HG03460 (cell line): ENCODE data around the gene IGFN1.

Experiments
- ATAC-seq: cut with Tn5 transposase; IDR thresholded peaks from one replicate; pipeline ENCODE4 v1.9.1; 2021; ENCODE audit not compliant: unreplicated experiment

The IGFN1 gene

DNA sequence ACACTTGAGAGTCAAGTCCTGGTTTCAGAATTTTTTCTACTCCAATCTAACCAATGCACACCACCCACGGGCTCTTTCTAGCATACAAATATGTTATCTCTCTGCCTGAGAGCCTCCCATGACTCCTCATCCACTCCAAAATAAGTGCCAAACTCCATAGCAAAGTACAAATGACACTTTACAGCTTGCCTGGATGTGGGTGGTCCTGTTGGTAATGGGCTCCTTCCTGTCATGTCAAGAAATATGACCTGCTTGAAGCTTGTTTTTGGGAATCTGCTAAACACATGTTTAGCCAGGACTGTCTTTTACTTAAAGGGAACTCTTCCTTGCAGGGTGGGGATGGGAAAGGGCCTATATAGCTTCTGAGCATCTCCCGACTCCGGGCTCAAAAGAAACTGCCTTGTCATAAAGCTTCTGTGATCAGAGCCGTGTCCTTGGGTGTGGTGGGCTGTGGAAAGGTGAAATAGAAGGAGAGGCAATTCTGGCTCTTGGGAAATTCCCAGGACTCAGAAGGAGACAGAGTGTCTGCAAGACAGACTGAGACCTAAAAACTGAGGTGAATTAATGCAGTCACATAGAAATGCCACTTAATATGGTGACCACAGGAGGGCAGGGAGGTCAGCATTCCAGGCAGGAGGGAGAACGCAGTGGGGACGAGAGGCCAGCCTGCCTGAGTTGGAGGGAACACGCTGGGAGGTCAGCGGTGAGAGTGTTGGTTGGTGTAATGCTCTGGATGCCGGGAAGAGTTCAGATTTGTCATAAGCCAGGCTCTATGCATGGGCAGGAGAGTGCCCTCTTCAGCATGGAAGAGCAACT is 6.1 kb upstream of the IGFN1 start:
- no peak for ATAC-seq

DNA sequence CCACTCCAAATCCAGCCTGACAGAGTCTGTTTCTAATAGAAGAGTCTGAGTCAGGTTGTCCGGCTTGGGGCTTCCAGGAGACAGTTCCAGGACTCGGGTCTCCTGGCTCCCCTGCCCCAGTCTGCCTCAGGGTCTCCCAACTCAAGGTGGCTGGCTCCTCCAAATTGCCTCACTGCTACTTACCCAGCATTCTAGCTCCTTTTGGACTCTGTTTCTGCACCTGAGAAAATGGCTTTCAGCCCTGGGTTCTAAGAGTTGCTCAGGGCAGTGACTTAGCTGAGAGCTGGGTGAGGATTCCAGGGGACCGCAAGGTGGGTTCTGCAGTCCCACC is 5.5 kb upstream of the IGFN1 start:
- no peak for ATAC-seq

DNA sequence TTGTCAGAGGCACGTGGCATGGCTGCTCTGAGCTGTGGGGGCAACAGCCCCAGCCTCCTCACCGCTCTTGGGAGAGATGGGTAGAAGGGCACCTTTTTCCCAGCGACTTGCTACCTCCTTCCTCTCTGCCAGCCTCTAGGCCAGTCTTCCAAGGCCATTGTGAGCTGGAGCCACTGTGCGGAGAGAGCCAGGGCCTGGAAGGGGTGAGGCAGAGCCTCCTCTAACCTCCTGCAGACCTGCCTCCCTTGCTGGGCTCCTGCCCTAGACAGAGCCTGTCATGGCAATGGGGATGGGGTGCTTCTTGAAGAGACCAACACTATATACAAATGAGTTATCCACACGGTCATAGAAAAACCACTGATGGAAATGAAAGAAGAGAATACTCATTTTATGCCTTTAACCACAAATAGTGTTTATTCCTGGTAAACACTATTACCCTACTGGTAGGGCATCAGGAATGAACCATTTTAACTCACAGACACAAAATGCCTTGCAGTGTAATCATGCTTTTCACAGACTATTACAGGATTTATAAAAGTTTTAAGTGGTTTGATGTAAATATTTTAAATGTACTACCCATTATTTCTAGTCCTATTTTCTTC is 5.0 kb upstream of the IGFN1 start:
- ATAC-seq, result no peak

DNA sequence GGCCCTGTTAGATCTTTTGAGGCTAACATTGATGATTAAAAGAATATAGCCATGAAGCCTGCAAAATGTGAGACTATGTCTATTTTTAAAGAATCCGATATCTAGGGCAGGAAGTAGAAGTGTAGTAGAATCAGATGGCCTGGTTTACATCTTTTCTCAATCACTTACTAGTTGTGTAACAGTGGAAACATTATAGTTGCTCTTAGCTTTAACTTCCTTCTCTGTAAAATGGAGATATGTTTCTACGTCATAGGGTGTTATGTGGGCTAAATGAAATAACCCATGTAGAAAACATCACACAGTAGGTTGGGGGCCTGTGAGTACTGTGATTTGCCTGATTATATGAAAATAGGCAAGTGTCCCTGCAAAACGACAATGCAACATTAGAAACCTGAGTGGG is 4.4 kb upstream of the IGFN1 start:
- no peak for ATAC-seq

DNA sequence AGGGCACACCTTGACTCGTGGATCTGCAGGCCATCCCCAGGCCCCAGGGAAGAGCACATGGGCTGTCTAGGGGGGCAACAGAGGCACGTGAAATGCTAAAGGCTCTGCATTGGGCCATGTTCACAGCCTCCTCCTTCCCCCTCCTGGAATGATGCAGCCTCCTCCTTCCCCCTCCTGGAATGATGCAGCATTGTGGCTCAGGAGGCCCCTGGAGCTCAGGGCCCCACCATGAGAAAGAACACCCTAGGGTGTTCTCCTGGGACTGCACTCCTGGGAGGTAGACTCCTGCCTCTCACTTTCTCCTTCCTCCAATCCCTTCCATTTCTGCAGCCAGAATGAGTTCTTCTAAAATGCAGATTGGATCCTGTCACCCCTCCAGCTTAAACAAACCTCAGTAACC is 1.5 kb upstream of the IGFN1 start:
- ATAC-seq, result no peak

DNA sequence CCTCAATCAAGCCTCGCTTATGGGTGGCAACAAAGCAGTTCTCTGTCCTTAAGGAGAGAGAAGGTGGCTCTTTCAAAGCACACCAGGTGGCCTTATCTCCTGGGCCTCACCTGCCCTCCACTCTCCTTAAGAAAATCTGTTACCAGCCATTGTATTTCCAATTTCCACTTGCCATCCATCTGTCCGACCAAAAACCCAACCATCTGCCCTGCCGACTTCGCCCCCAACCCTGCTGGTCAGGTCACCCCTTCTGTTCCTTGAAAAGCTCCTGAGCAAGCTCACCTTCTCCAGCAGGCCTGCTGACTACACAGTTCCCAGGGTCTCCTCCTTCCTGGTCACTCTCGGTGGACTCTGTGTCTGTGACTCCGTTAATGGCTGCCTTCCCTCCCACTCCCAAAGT is 619 bp upstream of the IGFN1 start:
- no peak for ATAC-seq

DNA sequence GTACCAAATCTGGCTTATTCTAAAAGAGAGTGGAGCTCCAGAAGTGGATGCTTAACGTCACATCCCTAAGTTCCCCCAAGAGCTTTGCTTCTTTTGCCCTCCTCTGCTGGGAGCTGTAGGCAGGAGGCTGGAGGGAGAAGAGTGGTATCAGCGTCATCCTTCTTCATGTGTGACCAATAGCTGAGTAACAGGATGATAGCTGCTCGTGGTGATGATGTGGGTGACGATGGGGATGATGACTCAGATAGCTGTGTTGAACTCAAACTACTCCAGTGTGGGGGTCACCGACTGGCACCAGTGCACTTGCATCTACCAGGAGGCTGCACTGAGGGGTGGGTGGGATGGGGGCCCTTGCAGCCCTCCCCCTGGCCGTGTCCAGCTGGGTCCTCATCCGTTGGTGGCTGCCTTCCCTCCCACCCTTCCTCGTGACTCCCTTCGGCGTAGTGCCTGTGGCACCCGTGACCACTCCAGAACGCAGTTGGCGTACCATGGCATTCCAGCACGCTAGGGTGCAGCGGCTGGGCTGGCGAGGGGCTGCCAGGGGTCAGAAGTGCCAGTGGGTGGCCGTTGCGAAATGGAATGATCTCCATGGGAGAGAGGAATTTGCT is 1.1 kb downstream of the IGFN1 start:
- ATAC-seq, result no peak

DNA sequence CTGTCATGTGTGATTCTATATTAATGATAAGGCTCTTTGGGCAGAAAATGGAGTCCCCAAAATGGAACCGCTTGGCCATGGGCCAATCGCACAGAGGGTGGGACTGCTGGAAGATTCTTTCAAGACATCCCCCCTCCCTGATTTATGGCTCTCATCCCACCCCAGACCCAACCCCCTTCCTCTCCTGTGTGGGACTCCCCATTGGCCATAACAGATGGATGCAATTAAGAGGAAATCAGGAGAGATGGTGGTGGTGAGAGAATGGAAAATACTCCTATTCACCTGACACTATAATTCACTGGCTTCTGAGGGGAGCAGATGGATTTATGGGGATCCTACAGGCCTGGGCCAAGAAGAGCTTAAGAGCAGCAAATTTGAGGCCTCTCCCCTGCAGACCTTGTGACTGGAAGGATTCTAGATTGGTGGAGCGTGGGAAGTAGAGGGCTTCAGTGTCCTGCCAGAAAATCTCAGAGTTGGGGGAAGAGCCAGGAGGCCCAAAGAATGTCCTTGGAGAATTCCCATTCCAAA is 1.7 kb downstream of the IGFN1 start:
- no peak for ATAC-seq

DNA sequence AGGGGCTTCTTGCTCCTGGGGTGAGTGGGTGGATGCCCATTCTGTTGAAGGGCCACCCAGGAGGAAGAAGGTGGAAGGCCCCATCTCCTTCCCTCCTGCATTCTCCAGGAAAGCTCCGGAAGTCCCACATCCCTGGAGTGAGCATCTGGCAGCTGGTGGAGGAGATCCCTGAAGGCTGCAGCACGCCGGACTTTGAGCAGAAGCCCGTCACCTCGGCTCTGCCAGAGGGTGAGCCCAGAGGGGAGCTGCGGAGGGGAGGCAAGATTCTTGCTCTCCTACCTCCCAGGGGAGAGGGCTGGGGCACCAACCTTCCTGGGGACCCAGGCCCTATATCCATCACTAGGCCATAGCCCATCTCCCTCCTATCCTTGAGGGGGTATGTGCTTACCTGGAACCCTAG is 3.4 kb downstream of the IGFN1 start:
- ATAC-seq, result no peak

DNA sequence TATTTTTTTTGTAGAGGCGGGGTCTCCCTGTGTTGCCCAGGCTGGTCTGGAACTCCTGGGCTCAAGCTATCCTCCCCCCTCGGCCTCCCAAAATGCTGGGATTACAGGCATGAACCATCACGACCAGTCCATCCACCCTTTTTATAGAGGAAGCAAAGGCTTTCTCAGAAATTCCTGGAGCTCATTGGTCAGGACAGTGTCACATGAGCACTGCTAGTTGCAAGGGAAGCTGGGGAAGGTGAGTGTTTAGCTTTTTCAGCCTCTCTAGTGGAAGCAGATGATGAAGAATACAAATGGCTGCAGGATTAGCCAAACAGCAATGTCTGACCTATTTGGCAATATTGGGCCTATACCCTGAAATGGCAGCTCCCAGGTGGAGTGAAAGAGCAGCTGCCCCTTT is 8.0 kb downstream of the IGFN1 start:
- no peak for ATAC-seq

DNA sequence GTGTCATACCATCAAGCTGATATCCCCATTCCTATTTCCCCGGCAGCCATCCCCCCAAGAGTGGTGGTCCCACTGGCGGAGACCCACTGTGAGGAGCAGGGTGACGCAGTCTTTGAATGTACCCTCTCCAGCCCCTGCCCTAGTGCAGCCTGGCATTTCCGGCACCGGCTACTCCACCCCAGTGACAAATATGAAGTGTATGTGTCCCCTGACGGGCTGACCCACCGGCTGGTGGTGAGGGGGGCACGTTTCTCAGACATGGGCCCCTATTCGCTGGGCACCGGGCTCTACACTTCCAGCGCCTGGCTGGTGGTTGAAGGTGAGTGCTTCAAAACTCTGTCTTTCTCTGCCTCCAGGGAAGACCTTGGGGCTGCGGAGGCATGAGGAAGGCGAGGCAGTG is 14.4 kb downstream of the IGFN1 start:
- no peak for ATAC-seq

DNA sequence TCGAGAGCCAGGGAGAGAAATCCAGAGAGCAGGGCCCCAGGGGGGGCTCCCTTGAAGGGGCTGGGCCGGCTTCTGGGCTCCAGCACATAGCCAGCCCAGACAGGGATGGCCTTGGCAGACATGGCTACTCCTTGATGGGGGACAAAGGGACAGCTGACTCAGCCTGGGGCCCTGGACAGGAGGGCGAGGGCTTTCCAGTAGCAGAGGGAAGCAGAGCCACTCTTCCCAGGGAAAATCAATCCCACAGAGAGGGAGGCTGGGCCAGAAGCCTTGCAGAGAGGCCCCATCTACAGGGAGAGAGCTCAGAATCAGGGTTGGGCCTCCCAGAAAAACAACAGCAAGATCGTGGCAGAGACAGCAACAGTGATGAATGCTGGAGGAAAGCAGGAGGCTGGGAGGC is 15.6 kb downstream of the IGFN1 start:
- ATAC-seq, result no peak

DNA sequence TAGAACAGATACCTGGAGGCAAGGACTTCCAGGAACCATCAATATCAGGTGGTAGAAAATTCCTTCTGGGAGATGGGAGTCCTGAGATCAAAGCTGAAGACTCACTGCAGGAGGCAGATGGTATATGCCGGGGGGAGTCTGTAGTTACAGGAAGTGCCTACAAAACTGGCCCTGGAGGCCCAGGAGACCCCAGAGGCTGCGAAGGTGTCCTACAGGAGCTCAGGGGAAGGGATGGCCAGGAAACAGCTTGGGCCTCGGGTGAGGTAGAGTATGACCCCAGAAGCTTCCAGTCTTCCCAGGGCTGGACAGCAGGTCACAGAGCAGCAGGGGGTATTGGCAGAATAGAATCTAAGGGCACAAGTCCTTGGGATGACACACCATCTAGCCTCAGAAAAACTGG is 16.4 kb downstream of the IGFN1 start:
- ATAC-seq, result no peak

DNA sequence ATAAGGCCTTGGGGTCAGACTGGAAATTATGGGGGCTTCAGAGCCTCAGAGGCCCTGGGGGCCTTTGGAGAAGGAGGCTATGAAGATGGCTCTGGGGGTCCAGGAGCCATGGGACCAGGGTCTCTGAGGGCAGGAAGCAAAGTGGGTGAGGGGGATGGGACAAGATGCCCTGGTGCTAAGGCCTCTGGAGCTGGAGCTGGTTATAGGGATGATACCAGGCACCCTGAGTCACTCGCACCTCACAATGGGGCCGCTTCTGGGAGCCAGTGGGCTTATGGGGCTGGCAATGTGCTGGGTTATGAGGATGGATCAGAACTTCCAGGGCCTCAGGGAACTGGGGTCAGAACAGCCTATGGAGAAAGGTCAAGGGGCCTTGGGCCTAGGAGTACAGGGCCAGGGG is 17.6 kb downstream of the IGFN1 start:
- no peak for ATAC-seq

DNA sequence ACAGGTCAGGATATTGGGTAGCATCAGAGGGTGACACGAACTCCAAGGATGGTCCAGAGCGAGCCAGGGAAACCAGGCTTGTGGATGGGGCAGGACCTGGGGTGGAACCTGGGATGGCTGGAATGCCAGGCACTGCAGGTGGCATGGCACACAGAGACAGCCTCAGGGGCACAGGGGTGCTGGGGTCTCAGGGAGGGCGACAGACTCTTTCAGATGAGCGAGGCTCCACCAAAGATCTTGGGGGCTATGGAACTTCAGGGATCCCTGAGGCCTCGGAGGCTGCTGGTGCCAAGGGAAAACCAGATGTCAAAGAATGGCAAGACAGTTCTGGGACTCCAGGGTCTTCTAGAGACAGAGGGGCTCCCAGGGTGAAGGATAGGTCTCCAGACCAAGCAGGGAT is 21.4 kb downstream of the IGFN1 start:
- no peak for ATAC-seq

DNA sequence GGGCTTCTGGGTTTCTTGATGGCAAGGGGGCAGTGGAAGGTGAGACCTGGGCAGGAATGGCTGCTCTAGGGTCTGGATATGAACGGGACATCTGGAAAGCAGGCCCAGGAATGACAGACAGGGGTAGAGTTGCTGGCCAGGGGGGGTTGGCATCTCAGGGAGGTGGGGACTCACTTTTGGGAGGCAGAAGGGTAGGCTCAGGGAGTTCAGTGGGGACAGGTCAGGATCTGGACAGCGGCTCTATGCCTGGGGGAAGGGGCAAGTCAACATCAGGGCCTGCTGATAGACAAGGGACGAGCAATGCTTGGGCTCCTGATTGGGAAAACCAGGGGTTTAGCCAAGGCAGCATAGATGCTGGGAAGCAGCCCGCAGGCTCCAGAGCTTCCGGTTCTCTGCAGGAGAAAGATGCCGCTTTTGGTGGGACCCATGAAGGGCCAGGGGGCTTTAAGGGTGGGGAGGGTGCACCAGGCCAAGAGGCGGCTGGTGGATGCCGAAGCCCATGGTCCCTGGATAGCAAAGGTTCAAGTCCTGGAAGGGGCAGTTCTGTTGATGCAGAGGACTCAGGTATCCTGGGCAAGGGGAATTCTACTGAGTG is 21.9 kb downstream of the IGFN1 start:
- no peak for ATAC-seq

DNA sequence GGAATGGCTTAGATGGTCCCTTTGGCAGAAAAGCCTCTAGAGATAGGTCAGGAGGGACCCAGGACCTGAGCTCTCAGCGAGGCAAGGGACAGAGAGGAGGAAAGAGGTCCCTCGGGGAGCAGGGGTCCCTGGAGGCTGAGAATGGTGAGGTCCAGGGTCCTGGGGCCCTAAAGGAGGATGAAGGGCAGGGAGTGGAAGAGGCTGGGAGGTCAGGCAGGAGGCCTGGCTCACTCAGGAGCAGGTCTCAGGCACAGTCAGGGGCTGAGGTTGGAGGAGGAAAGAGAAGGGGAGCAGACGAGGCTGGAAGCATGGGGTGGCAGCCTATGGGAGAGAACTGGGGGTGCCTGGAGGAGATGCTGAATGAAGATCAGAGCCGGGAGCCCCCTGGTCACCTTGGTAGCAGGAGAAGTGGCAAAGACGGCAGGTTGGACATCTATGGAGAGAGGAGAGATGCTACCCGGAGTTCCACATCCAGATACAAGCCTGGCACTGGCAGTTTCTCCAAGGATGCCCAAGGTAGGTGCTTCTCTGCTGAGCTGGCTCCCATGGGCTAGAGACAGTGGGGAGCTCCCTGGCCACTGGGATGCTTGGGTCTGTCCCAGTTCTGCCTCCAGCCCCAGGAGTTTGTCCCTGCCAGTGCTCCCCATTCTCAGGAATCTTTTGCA is 22.6 kb downstream of the IGFN1 start:
- ATAC-seq, result no peak

DNA sequence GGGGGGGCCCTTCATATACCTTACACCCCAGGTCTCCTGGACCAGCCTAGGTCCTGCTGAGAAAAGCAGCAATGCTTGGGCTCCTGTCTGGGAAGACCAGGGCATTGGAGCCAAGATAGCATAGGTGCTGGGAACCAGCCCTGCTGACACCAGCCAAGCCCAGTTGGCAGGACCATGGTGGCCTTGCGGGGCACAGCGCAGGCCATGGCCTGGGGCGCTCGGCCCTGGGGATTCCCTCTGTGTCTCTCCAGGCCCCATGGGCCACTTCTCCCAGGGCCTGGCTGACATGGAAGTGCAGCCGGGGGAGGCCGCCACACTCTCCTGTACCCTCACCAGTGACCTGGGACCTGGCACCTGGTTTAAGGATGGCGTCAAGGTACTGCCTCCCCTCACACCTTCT is 23.3 kb downstream of the IGFN1 start:
- ATAC-seq, result no peak

DNA sequence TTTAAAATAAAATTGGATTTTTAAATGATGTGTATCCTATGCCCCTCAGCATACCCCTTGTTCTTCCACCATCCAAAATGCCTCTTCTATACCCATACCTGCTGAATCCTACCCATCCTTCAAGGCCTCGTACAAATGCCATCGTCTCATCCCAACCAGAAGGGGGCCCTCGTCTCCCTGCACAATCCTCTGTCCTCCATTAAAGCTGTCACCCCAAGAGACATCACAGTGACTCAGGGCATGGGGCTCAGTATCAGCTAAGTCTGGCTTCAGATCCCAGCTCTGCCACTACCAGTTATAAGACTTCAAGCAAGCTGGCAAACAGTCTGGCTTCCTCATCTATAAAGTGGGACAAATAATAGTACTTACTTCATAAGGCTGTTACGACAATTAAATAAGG is 23.8 kb downstream of the IGFN1 start:
- no peak for ATAC-seq

DNA sequence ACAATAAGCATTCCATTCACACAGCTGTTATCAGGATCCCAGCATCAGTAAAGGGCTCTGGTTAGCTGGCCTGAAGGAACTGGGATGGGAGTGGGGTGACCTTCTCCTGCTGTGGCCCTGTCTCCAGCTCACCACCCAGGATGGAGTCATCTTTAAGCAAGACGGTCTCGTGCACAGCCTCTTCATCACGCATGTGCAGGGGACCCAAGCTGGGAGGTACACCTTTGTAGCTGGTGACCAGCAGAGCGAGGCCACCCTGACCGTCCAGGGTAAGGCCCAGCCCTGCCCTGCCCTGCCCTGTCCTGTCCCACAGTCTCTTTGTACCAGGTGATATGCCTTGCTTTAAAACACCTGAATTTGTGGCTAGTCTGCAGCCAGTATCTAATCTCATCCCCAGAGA is 24.3 kb downstream of the IGFN1 start:
- ATAC-seq, result no peak

DNA sequence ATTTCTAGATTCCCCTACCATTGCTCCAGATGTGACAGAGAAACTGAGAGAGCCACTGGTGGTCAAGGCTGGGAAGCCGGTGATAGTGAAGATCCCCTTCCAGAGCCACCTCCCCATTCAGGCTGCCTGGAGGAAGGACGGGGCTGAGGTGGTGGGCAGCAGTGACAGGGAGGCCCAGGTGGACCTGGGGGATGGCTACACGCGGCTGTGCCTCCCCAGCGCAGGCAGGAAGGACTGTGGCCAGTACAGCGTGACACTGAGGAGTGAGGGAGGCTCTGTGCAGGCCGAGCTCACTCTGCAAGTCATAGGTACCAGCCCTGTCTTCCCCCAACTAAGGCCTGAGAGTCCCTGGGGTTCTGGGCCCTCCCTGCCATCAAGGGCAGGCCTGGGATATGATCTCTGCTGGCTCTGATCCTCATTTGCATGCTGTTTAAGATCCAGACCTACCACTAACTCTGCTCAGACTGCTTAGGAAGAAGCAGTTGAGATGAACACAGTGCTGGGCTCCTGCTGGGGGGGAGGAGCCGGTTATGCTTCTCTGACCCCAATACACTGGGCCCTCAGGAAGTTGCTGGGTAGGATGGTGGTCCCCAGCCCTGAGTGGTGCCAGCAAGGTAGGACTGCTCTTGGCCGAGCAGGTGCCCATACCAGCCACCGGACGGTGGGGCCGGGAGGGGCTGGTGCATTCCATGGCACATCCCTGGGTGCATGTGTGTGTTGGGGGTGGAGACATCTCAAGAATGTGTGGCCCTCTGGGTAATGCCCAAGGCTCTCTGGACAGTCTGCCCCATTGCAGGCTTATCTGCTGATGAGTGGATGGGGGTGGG is 25.1 kb downstream of the IGFN1 start:
- ATAC-seq, result no peak
